GM12878 (cell line): ENCODE measurements around the gene EXOC4. TPM values are rescaled to one million over a fixed set of nuclear protein-coding genes. Genes with fewer than 3 reads are reported as not detected.

Source experiments
- ATAC-seq: fragments of 200-7000 bp; cut with Tn5 transposase; 3 replicates; pipeline ENCODE4 v1.9.1; 2020; ENCODE audit warnings: mild to moderate bottlenecking, moderate library complexity
- BruUV-seq: library from RNA; stranded (reverse); fragments of 400-500 nt; replicated peaks from 2 replicates; lab custom pipeline; 2021; lab: Mats Ljungman, UMichigan
- CTCF ChIA-PET: fragments of 300-600 bp; sonication (Branson Sonifier 250); formaldehyde crosslinking; extraction: SDS; loops from one replicate; lab custom pipeline; 2021; ENCODE audit warnings: inconsistent platforms; lab: Yijun Ruan, JAX
- POLR2A ChIA-PET: fragments of 350-600 bp; formaldehyde crosslinking; extraction: SDS; loops from one replicate; lab custom pipeline; 2021; ENCODE audit warnings: inconsistent platforms; lab: Charles Lee
- RAD21 ChIA-PET: fragments of 300-600 bp; sonication (Branson Sonifier 250); formaldehyde crosslinking; loops from one replicate; lab custom pipeline; 2023; ENCODE audit warnings: antibody characterized with exemption; ENCODE audit not compliant: unreplicated experiment; lab: Charles Lee
- SMC1A ChIA-PET: fragments of 300-600 bp; sonication (Branson Sonifier 250); formaldehyde crosslinking; loops from one replicate; lab custom pipeline; 2023; ENCODE audit not compliant: unreplicated experiment, uncharacterized antibody; lab: Charles Lee
- DNase-seq: peaks from one replicate; pipeline ENCODE4 v3.0.0-alpha.2; 2011; ENCODE audit warnings: low read depth, low spot score
- FAIRE-seq: peaks from 3 replicates; lab custom pipeline; 2011; peaks lifted over from hg19 to GRCh38; lab: Jason Lieb, UNC
- H2AFZ ChIP-seq: 2 replicates; pipeline ENCODE4 v1.6.0; 2011; ENCODE audit warnings: low read depth, low read length, control low read depth; ENCODE audit not compliant: control insufficient read depth
- H3K27ac ChIP-seq: 2 replicates; pipeline ENCODE4 v1.5.1; 2011; ENCODE audit warnings: control low read depth; ENCODE audit not compliant: control insufficient read depth, insufficient read depth
- H3K27me3 ChIP-seq, 2 experiments: replicated peaks in 1 of 2; 2 replicates each; pipeline versions ENCODE4 v1.6.0 to v1.6.1; 2011; ENCODE audit warnings: low read length in 1 of 2; ENCODE audit not compliant: control insufficient read depth in 2 of 2, insufficient read depth in 2 of 2
- H3K36me3 ChIP-seq, 2 experiments: 2 replicates each; pipeline ENCODE4 v1.5.1; 2011; ENCODE audit warnings: low read length in 1 of 2; ENCODE audit not compliant: control insufficient read depth in 2 of 2, insufficient read depth in 2 of 2
- H3K4me1 ChIP-seq: 2 replicates; pipeline ENCODE4 v1.6.1; 2011; ENCODE audit warnings: mild to moderate bottlenecking, low read length, moderate library complexity, mixed read lengths; ENCODE audit not compliant: control insufficient read depth, insufficient read depth
- H3K4me2 ChIP-seq: 2 replicates; pipeline ENCODE4 v1.6.0; 2011; ENCODE audit warnings: control low read depth; ENCODE audit not compliant: control insufficient read depth, insufficient read depth
- H3K4me3 ChIP-seq: fragments of 200-600 bp; sonication (generic); 2 replicates; pipeline ENCODE4 v1.5.1; 2016
- H3K79me2 ChIP-seq: 2 replicates; pipeline ENCODE4 v1.6.0; 2011; ENCODE audit warnings: low read length; ENCODE audit not compliant: control insufficient read depth, insufficient read depth
- H3K9ac ChIP-seq: 2 replicates; pipeline ENCODE4 v1.8.0; 2011; ENCODE audit warnings: low read length, control low read depth, mixed read lengths; ENCODE audit not compliant: control insufficient read depth, insufficient read depth
- H3K9me3 ChIP-seq: replicated peaks from 3 replicates; pipeline ENCODE4 v1.5.1; 2011; ENCODE audit warnings: mild to moderate bottlenecking, low read length; ENCODE audit not compliant: control insufficient read depth, insufficient read depth
- H4K20me1 ChIP-seq: 2 replicates; pipeline ENCODE4 v1.6.0; 2011; ENCODE audit not compliant: control insufficient read depth, insufficient read depth
- BCL11A ChIP-seq: IDR thresholded peaks from 2 replicates; pipeline ENCODE4 v1.6.1; 2011; ENCODE audit warnings: low read depth, low read length
- HDGF ChIP-seq: fragments of 450-650 bp; IDR thresholded peaks from 2 replicates; pipeline ENCODE4 v1.6.1; 2016; ENCODE audit warnings: antibody characterized with exemption
- SIX5 ChIP-seq: IDR thresholded peaks from 2 replicates; pipeline ENCODE4 v1.6.1; 2011; ENCODE audit warnings: mild to moderate bottlenecking, low read depth, low read length, moderate library complexity; ENCODE audit not compliant: severe bottlenecking
- ZNF622 ChIP-seq: fragments of 450-650 bp; IDR thresholded peaks from 2 replicates; pipeline ENCODE4 v1.6.1; 2017; ENCODE audit warnings: mild to moderate bottlenecking, inconsistent platforms
- WGBS: methylation state at CpG from one replicate; pipeline ENCODE4 v1.1.6; 2016; ENCODE audit warnings: low lambda C conversion rate; ENCODE audit not compliant: insufficient replicate concordance, insufficient coverage; ENCODE audit errors: missing lambda C conversion rate; 5-methylcytosine and 5-hydroxymethylcytosine counted together
- in situ Hi-C: fragments of 300-500 bp; cut with MboI; formaldehyde crosslinking; loops from 9 replicates; pipeline ENCODE4 v1.14.3; 2018; ENCODE audit warnings: mixed read lengths
- intact Hi-C: fragments of 100-400 bp; cut with micrococcal nuclease; formaldehyde crosslinking; loops from one replicate; pipeline ENCODE4 v1.14.2; 2022; ENCODE audit not compliant: unreplicated experiment
- polyA plus RNA-seq, 11 experiments: library from polyadenylated mRNA; depleted of rRNA in 4 of 11; unstranded in 6 of 11; stranded (reverse) in 5 of 11; fragments of >200 nt; fragmentation: Nextera tagmentation in 4 of 11; fragmentation: Illumina TruSeq in 1 of 11; extraction: Ambion mirVana in 4 of 11; extraction: Trizol in 1 of 11; gene quantifications; 1 replicate in 1 of 11; 2 replicates in 10 of 11; pipeline versions ENCODE4 v1.2.1 to v1.2.3, GENCODE V29; 2011 to 2016; ENCODE audit warnings: inconsistent platforms in 2 of 11, missing spikeins in 2 of 11, low read depth in 1 of 11
- total RNA-seq, 4 experiments: library from RNA; depleted of rRNA in 3 of 4; stranded (reverse); fragments of >200 nt in 3 of 4; fragmentation: Illumina TruSeq in 1 of 4; extraction: Trizol in 1 of 4; gene quantifications; 2 replicates each; pipeline versions ENCODE4 v1.2.1 to v1.2.3, GENCODE V29; 2013 to 2021
- TF ChIP-seq, protein P1 (sequence below): fragments of 450-650 bp; IDR thresholded peaks from 2 replicates; pipeline ENCODE4 v1.6.1; 2017; ENCODE audit warnings: mild to moderate bottlenecking, moderate library complexity
- TF ChIP-seq, protein P2 (sequence below): fragments of 450-650 bp; IDR thresholded peaks from 2 replicates; pipeline ENCODE4 v1.6.1; 2017; ENCODE audit warnings: antibody characterized with exemption, mild to moderate bottlenecking, moderate library complexity
- TF ChIP-seq, protein P3 (sequence below): IDR thresholded peaks from 2 replicates; pipeline ENCODE4 v1.6.1; 2012; ENCODE audit warnings: low read length, inconsistent platforms

Gene EXOC4
- total and polyA plus RNA-seq, 10 of the 15 experiments (the other 5 are each of a cell fraction or from before 2014, with no cell fraction given): 13.2 to 44.5 (median 29.6) TPM

DNA sequence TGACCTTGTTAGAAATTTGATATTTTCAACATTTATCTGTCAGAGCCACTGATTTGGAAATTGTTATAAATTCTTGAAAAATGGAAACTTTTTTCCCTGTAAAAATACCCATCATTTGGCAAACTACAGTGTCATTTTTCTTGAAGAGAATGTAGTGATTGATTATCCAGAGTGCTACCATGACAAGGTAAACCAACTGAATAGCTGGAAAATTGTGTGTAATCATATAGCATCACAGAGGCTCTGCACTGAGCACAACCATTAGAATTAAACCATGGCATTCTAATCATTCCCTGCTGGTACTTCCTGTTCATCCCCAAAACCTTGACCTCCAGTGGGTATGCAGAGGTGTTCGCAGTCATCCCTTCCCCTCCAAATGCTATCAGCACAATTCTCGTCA is 633.9 kb downstream of the EXOC4 start (continued):
- TF ChIP-seq, protein P1, sequence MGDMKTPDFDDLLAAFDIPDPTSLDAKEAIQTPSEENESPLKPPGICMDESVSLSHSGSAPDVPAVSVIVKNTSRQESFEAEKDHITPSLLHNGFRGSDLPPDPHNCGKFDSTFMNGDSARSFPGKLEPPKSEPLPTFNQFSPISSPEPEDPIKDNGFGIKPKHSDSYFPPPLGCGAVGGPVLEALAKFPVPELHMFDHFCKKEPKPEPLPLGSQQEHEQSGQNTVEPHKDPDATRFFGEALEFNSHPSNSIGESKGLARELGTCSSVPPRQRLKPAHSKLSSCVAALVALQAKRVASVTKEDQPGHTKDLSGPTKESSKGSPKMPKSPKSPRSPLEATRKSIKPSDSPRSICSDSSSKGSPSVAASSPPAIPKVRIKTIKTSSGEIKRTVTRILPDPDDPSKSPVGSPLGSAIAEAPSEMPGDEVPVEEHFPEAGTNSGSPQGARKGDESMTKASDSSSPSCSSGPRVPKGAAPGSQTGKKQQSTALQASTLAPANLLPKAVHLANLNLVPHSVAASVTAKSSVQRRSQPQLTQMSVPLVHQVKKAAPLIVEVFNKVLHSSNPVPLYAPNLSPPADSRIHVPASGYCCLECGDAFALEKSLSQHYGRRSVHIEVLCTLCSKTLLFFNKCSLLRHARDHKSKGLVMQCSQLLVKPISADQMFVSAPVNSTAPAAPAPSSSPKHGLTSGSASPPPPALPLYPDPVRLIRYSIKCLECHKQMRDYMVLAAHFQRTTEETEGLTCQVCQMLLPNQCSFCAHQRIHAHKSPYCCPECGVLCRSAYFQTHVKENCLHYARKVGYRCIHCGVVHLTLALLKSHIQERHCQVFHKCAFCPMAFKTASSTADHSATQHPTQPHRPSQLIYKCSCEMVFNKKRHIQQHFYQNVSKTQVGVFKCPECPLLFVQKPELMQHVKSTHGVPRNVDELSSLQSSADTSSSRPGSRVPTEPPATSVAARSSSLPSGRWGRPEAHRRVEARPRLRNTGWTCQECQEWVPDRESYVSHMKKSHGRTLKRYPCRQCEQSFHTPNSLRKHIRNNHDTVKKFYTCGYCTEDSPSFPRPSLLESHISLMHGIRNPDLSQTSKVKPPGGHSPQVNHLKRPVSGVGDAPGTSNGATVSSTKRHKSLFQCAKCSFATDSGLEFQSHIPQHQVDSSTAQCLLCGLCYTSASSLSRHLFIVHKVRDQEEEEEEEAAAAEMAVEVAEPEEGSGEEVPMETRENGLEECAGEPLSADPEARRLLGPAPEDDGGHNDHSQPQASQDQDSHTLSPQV: no peak
- TF ChIP-seq BCL11A: no peak
- TF ChIP-seq ZNF622: no peak
- TF ChIP-seq, protein P2, sequence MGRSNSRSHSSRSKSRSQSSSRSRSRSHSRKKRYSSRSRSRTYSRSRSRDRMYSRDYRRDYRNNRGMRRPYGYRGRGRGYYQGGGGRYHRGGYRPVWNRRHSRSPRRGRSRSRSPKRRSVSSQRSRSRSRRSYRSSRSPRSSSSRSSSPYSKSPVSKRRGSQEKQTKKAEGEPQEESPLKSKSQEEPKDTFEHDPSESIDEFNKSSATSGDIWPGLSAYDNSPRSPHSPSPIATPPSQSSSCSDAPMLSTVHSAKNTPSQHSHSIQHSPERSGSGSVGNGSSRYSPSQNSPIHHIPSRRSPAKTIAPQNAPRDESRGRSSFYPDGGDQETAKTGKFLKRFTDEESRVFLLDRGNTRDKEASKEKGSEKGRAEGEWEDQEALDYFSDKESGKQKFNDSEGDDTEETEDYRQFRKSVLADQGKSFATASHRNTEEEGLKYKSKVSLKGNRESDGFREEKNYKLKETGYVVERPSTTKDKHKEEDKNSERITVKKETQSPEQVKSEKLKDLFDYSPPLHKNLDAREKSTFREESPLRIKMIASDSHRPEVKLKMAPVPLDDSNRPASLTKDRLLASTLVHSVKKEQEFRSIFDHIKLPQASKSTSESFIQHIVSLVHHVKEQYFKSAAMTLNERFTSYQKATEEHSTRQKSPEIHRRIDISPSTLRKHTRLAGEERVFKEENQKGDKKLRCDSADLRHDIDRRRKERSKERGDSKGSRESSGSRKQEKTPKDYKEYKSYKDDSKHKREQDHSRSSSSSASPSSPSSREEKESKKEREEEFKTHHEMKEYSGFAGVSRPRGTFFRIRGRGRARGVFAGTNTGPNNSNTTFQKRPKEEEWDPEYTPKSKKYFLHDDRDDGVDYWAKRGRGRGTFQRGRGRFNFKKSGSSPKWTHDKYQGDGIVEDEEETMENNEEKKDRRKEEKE: no peak

DNA sequence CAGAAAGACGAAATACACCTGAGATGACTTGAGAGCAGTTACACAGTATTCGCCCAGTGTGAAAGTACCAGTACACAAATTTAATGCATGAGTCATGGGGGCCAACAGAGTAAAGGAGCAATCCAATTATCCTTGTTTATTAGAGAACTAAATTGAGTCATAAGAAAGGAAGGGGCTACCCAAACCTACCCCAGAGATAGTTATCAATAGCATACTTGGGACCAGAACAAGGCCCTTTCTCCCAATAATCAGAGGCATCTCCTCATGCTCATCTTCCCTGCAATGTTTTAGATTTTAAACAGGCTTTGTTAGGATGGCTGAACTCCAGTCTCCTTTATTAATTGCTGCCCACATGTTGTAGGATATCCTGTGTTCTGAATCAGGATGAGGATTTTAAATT is 634.6 kb downstream of the EXOC4 start:
- H2AFZ ChIP-seq: no peak overlapping the region
- no peaks in the 10 kb centered on the region for H4K20me1 ChIP-seq
- FAIRE-seq (no peak), DNase-seq (no peak), ATAC-seq (no peak)
- no peak overlapping the region for H3K4me3 ChIP-seq
- CTCF ChIA-PET: interaction anchor here (0.6 kb wide), 1 partner anchor 110 kb away, joined by 3 read pairs; no protein-coding TSS in a partner anchor
- in situ Hi-C loops (no loop called here), intact Hi-C loops (no loop called here)
- H3K27me3 ChIP-seq: no peaks in the 10 kb centered on the region
- H3K9me3 ChIP-seq: no peaks in the 10 kb centered on the region
- H3K79me2 ChIP-seq: no peaks in the 10 kb centered on the region
- no TSS peak for BruUV-seq
- POLR2A ChIA-PET: no interaction called here
- no peak overlapping the region for H3K27ac ChIP-seq
- TF ChIP-seq SIX5: no peak
- TF ChIP-seq, protein P3, sequence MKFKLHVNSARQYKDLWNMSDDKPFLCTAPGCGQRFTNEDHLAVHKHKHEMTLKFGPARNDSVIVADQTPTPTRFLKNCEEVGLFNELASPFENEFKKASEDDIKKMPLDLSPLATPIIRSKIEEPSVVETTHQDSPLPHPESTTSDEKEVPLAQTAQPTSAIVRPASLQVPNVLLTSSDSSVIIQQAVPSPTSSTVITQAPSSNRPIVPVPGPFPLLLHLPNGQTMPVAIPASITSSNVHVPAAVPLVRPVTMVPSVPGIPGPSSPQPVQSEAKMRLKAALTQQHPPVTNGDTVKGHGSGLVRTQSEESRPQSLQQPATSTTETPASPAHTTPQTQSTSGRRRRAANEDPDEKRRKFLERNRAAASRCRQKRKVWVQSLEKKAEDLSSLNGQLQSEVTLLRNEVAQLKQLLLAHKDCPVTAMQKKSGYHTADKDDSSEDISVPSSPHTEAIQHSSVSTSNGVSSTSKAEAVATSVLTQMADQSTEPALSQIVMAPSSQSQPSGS: no peak
- TF ChIP-seq HDGF: no peak
- H3K9ac ChIP-seq: no peak overlapping the region
- 90% methylated on average over 2 of the region's 2 CpGs for WGBS
- no peak overlapping the region for H3K4me2 ChIP-seq
- SMC1A ChIA-PET: no interaction called here
- no peaks in the 10 kb centered on the region for H3K36me3 ChIP-seq
- H3K4me1 ChIP-seq: no peaks in the 10 kb centered on the region
- RAD21 ChIA-PET: no interaction called here
